Ammon's horn (tissue), 1 donor: Measurements from ENCODE around the gene TRIM69.
"Not testable (repeated sequence)": the region's sequence is repeated elsewhere in the genome, so short reads cannot be mapped to it uniquely, and the experiment has no call there.

ENCODE experiments used
- DNase-seq: peaks from one replicate; pipeline ENCODE4 v3.0.0-alpha.2; 2016; ENCODE audit warnings: low spot score

Gene TRIM69

GRCh38 chr15:44736181-44736765 is at the start of gene TRIM69:
Gene TRIM69, plus strand, starts transcription at chr15:44736528. Its CDS starts 177 bp downstream, at chr15:44736705.
- DNase-seq, result no peak

GRCh38 chr15:44689318-44689717 is 47.0 kb upstream of the TRIM69 start:
- not testable (repeated sequence) for DNase-seq

DNA sequence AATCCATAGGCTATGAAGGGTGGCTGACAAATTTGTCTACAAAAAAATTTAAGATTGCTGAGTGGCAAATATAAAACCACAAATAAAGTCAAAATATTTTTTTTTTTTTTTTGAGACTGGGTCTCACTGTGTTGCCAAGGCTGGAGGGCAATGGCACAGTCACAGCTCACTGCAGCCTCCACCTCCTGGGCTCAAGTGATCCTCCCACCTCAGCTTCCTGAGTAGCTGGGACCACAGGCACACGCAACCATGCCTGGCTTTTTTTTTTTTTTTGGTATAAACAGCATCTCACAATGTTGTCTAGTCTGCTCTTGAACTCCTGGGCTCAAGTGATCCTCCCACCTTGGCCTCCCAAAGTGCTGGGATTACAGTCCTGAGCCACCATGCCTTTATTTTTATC is 46.1 kb upstream of the TRIM69 start:
- DNase-seq, result not testable (repeated sequence)

GRCh38 chr15:44692659-44693058 is 43.7 kb upstream of the TRIM69 start:
- no peak for DNase-seq

GRCh38 chr15:44694416-44694815 is 41.9 kb upstream of the TRIM69 start:
- no peak for DNase-seq

DNA sequence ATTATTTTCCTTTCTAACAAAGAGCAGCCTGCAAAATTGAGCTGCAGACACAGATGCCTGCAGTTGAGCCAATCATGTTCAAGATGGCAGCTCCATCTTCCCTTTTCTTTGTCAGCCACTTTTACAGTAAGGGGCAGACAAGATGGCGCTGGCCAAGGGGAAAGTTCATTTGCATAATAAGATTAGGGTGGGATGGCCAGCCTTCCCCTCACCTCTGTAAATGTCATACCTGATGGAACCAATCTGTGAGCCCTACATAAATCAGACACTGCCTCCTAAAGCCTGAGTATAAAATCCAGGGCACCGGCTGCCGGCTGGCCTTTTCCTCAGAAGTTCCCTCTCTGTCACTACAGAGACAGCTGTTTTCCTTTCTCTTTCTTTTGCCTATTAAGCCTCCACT is 41.0 kb upstream of the TRIM69 start:
- no peak for DNase-seq

GRCh38 chr15:44697014-44697413 is 39.3 kb upstream of the TRIM69 start:
- DNase-seq, result no peak

- DNase-seq, result no peak
These were observed 37.7 kb upstream of the TRIM69 start for GRCh38 chr15:44698641-44699040.

GRCh38 chr15:44700676-44701075 is 35.7 kb upstream of the TRIM69 start:
- not testable (repeated sequence) for DNase-seq

GRCh38 chr15:44705986-44706385 is 30.3 kb upstream of the TRIM69 start:
- no peak for DNase-seq

GRCh38 chr15:44706401-44706800 is 29.9 kb upstream of the TRIM69 start:
- no peak for DNase-seq

GRCh38 chr15:44706946-44707636 is 29.2 kb upstream of the TRIM69 start:
- DNase-seq, result no peak

DNA sequence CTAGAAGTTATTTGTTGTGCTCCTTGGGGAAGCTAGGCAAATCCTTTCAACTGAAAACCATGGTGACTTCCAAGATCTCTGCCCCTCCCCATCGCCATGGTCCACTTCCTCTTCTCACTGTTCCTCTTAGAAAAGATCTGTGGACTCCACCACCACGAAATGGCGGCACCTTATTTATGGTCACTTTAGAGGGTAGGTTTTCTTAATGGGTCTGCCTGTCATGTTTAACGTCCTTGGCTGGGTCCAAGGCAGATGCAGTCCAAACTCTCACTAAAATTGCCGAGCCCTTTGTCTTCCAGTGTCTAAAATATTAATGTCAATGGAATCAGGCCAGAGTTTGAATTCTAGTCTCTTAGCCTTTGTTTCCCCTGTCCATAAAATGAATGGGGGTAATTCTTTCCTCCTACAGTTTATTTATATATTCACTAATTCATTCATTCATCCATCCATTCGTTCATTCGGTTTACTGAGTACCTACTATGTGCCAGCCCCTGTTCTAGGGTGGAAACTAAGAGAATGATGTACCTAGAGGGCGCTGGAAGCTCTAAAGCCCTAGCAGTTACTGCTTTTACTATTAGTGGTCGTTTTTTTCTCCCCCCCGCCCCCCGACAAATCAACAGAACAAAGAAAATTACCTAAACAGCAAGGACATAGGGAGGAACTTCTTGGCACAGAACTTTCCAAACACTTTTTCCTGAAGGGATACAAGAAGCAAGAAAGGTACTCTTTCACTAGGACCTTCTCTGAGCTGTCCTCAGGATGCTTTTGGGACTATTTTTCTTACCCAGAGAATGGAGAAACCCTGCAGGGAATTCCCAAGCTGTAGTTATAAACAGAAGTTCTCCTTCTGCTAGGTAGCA is 25.9 kb upstream of the TRIM69 start:
- DNase-seq, result peak; percentile 59

GRCh38 chr15:44711096-44711742 is 25.1 kb upstream of the TRIM69 start, which contains the start of the genes B2M and PATL2:
Gene B2M, plus strand, starts transcription at chr15:44711517. Its CDS starts 30 bp downstream, at chr15:44711547.
Gene PATL2, minus strand, starts transcription at chr15:44711323. Its CDS starts 34,833 bp downstream, at chr15:44676490.
- peak; percentile 98 for DNase-seq

DNA sequence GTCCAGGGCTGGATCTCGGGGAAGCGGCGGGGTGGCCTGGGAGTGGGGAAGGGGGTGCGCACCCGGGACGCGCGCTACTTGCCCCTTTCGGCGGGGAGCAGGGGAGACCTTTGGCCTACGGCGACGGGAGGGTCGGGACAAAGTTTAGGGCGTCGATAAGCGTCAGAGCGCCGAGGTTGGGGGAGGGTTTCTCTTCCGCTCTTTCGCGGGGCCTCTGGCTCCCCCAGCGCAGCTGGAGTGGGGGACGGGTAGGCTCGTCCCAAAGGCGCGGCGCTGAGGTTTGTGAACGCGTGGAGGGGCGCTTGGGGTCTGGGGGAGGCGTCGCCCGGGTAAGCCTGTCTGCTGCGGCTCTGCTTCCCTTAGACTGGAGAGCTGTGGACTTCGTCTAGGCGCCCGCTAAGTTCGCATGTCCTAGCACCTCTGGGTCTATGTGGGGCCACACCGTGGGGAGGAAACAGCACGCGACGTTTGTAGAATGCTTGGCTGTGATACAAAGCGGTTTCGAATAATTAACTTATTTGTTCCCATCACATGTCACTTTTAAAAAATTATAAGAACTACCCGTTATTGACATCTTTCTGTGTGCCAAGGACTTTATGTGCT is 24.5 kb upstream of the TRIM69 start:
- peak; percentile 39 for DNase-seq

DNA sequence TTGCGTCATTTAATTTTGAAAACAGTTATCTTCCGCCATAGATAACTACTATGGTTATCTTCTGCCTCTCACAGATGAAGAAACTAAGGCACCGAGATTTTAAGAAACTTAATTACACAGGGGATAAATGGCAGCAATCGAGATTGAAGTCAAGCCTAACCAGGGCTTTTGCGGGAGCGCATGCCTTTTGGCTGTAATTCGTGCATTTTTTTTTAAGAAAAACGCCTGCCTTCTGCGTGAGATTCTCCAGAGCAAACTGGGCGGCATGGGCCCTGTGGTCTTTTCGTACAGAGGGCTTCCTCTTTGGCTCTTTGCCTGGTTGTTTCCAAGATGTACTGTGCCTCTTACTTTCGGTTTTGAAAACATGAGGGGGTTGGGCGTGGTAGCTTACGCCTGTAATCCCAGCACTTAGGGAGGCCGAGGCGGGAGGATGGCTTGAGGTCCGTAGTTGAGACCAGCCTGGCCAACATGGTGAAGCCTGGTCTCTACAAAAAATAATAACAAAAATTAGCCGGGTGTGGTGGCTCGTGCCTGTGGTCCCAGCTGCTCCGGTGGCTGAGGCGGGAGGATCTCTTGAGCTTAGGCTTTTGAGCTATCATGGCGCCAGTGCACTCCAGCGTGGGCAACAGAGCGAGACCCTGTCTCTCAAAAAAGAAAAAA is 23.9 kb upstream of the TRIM69 start:
- DNase-seq, result peak; percentile 79

DNA sequence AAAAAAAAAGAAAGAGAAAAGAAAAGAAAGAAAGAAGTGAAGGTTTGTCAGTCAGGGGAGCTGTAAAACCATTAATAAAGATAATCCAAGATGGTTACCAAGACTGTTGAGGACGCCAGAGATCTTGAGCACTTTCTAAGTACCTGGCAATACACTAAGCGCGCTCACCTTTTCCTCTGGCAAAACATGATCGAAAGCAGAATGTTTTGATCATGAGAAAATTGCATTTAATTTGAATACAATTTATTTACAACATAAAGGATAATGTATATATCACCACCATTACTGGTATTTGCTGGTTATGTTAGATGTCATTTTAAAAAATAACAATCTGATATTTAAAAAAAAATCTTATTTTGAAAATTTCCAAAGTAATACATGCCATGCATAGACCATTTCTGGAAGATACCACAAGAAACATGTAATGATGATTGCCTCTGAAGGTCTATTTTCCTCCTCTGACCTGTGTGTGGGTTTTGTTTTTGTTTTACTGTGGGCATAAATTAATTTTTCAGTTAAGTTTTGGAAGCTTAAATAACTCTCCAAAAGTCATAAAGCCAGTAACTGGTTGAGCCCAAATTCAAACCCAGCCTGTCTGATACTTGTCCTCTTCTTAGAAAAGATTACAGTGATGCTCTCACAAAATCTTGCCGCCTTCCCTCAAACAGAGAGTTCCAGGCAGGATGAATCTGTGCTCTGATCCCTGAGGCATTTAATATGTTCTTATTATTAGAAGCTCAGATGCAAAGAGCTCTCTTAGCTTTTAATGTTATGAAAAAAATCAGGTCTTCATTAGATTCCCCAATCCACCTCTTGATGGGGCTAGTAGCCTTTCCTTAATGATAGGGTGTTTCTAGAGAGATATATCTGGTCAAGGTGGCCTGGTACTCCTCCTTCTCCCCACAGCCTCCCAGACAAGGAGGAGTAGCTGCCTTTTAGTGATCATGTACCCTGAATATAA is 23.0 kb upstream of the TRIM69 start:
- no peak for DNase-seq

DNA sequence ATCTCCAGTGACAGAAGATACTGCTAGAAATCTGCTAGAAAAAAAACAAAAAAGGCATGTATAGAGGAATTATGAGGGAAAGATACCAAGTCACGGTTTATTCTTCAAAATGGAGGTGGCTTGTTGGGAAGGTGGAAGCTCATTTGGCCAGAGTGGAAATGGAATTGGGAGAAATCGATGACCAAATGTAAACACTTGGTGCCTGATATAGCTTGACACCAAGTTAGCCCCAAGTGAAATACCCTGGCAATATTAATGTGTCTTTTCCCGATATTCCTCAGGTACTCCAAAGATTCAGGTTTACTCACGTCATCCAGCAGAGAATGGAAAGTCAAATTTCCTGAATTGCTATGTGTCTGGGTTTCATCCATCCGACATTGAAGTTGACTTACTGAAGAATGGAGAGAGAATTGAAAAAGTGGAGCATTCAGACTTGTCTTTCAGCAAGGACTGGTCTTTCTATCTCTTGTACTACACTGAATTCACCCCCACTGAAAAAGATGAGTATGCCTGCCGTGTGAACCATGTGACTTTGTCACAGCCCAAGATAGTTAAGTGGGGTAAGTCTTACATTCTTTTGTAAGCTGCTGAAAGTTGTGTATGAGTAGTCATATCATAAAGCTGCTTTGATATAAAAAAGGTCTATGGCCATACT is 21.1 kb upstream of the TRIM69 start:
- no peak for DNase-seq

DNA sequence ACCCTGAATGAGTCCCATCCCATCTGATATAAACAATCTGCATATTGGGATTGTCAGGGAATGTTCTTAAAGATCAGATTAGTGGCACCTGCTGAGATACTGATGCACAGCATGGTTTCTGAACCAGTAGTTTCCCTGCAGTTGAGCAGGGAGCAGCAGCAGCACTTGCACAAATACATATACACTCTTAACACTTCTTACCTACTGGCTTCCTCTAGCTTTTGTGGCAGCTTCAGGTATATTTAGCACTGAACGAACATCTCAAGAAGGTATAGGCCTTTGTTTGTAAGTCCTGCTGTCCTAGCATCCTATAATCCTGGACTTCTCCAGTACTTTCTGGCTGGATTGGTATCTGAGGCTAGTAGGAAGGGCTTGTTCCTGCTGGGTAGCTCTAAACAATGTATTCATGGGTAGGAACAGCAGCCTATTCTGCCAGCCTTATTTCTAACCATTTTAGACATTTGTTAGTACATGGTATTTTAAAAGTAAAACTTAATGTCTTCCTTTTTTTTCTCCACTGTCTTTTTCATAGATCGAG is 20.5 kb upstream of the TRIM69 start:
- DNase-seq, result no peak
